Panc1 (cell line): Measurements from ENCODE around the gene VAT1L. TPM values are rescaled to one million over a fixed set of nuclear protein-coding genes. Genes with fewer than 3 reads are reported as not detected.

Source experiments
- ATAC-seq: fragments of 200-7000 bp; cut with Tn5 transposase; 2 replicates; pipeline ENCODE4 v1.9.1; 2020; ENCODE audit warnings: mild to moderate bottlenecking, moderate library complexity
- BruUV-seq: library from RNA; stranded (reverse); fragments of 400-500 nt; replicated peaks from 2 replicates; lab custom pipeline; 2021; lab: Mats Ljungman, UMichigan
- CTCF ChIA-PET: fragments of 300-600 bp; sonication (Branson Sonifier 250); formaldehyde crosslinking; loops from one replicate; lab custom pipeline; 2022; ENCODE audit warnings: antibody characterized with exemption; lab: Charles Lee
- POLR2A ChIA-PET: fragments of 300-600 bp; sonication (Branson Sonifier 250); formaldehyde crosslinking; loops from one replicate; lab custom pipeline; 2022; ENCODE audit warnings: antibody characterized with exemption; lab: Charles Lee
- DNase-seq: peaks from one replicate; pipeline ENCODE4 v3.0.0-alpha.2; 2010; ENCODE audit warnings: low read depth, low spot score
- H3K27ac ChIP-seq: 2 replicates; pipeline ENCODE4 v1.5.1; 2011; ENCODE audit warnings: mild to moderate bottlenecking, low read length, inconsistent platforms
- H3K27me3 ChIP-seq: fragments of 200-500 bp; sonication (Bioruptor generic); 2 replicates; pipeline ENCODE4 v1.6.0; 2014; ENCODE audit warnings: low read length, inconsistent platforms; ENCODE audit not compliant: control insufficient read depth, insufficient read depth
- H3K36me3 ChIP-seq: fragments of 200-500 bp; sonication (Bioruptor generic); 2 replicates; pipeline ENCODE4 v1.5.1; 2014; ENCODE audit warnings: inconsistent platforms, mild to moderate bottlenecking, low read length, moderate library complexity; ENCODE audit not compliant: control insufficient read depth, insufficient read depth
- H3K4me1 ChIP-seq: 2 replicates; pipeline ENCODE4 v1.5.1; 2011; ENCODE audit warnings: inconsistent platforms, mild to moderate bottlenecking, low read length, moderate library complexity; ENCODE audit not compliant: control insufficient read depth, insufficient read depth
- H3K4me3 ChIP-seq, 2 experiments: 2 replicates each; pipeline ENCODE4 v1.5.1; 2011 to 2012; ENCODE audit warnings: low read depth in 2 of 2, low read length in 2 of 2, mild to moderate bottlenecking in 2 of 2, inconsistent platforms in 1 of 2, moderate library complexity in 1 of 2
- H3K9me3 ChIP-seq: fragments of 200-500 bp; sonication (Bioruptor generic); 2 replicates; pipeline ENCODE4 v1.5.1; 2014; ENCODE audit warnings: low read depth, mild to moderate bottlenecking, inconsistent platforms, low read length, moderate library complexity; ENCODE audit not compliant: control insufficient read depth, insufficient read depth
- CTCF ChIP-seq: fragments of 450-650 bp; IDR thresholded peaks from 2 replicates; pipeline ENCODE4 v1.5.1; 2017; ENCODE audit warnings: mild to moderate bottlenecking
- POLR2AphosphoS5 ChIP-seq: IDR thresholded peaks from 2 replicates; pipeline ENCODE4 v1.6.1; 2012; ENCODE audit warnings: mild to moderate bottlenecking, low read depth, low read length, moderate library complexity
- SIN3A ChIP-seq: IDR thresholded peaks from 2 replicates; pipeline ENCODE4 v1.6.1; 2012; ENCODE audit warnings: low read depth, mild to moderate bottlenecking, low read length, moderate library complexity, borderline replicate concordance; ENCODE audit not compliant: insufficient read depth
- TCF7L2 ChIP-seq: IDR thresholded peaks from 2 replicates; pipeline ENCODE4 v1.6.1; 2011; ENCODE audit warnings: mild to moderate bottlenecking, low read depth, low read length, inconsistent platforms
- in situ Hi-C: cut with HindIII; loops from 2 replicates; pipeline ENCODE4 v1.10.0; 2016; ENCODE audit warnings: low sequenced_read_pairs, low pct_unique_long_range_greater_than_20kb
- intact Hi-C: fragments of 100-400 bp; cut with micrococcal nuclease; formaldehyde crosslinking; loops from one replicate; pipeline ENCODE4 v1.10.0; 2022; ENCODE audit not compliant: unreplicated experiment
- total RNA-seq: library from RNA; stranded (reverse); gene quantifications from one replicate; pipeline ENCODE4 v1.2.1, GENCODE V29; 2021; ENCODE audit not compliant: unreplicated experiment
- TF ChIP-seq, protein P1 (sequence below), 2 experiments: IDR thresholded peaks; 2 replicates each; pipeline ENCODE4 v1.6.1; 2011 to 2012; ENCODE audit warnings: low read depth in 2 of 2, control low read depth in 1 of 2, low read length in 1 of 2, mild to moderate bottlenecking in 1 of 2, moderate library complexity in 1 of 2; ENCODE audit not compliant: insufficient read depth in 1 of 2

VAT1L gene
- total RNA-seq, 1 experiment from 2014 or later = not detected

DNA sequence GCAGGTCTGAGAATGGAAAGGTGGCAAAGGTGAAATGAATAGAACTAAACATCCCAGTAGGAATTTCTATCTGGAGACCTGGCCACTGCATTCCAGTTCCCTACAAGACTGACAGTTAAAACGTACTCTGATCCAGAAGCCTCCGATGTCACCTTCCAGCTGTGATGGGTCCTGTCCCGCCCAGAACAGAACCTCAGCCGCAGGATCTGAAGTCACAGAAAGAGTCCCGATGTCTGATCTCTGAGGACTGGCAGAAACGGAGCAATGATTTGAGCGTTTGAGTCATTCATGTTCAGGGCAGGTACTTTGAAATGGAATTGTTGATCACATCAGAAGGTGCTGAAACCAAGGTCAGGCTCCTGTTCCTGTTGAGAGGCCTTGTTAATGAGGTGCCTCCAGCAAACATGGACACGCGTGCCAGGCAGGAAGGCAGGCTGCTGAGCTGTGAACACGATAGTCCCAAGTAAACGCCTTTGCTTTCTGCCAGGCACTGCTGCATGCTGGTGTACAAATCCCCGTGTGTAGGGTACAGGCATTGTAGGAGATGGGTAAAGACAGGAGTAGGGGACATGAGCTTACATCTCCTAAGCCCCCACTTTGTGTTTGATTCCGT lies 61.4 kb downstream of the VAT1L start:
- BruUV-seq = no TSS peak
- ChIA-PET CTCF (no interaction called here), POLR2A (no interaction called here)
- in situ Hi-C loops = no loop called here
- ATAC-seq = no peak
- Histone ChIP-seq H3K4me1 (no peaks in the 10 kb centered on the region), H3K9me3 (no peaks in the 10 kb centered on the region), H3K36me3 (no peaks in the 10 kb centered on the region), H3K4me3 (no peak overlapping the region), H3K27me3 (peaks cover 5% of the 10 kb centered on the region), H3K27ac (no peak overlapping the region)
- no peak for DNase-seq
- intact Hi-C loops = no loop called here
- TF ChIP-seq CTCF (no peak), POLR2AphosphoS5 (no peak), TCF7L2 (no peak), SIN3A (no peak)
- TF ChIP-seq, protein P1, sequence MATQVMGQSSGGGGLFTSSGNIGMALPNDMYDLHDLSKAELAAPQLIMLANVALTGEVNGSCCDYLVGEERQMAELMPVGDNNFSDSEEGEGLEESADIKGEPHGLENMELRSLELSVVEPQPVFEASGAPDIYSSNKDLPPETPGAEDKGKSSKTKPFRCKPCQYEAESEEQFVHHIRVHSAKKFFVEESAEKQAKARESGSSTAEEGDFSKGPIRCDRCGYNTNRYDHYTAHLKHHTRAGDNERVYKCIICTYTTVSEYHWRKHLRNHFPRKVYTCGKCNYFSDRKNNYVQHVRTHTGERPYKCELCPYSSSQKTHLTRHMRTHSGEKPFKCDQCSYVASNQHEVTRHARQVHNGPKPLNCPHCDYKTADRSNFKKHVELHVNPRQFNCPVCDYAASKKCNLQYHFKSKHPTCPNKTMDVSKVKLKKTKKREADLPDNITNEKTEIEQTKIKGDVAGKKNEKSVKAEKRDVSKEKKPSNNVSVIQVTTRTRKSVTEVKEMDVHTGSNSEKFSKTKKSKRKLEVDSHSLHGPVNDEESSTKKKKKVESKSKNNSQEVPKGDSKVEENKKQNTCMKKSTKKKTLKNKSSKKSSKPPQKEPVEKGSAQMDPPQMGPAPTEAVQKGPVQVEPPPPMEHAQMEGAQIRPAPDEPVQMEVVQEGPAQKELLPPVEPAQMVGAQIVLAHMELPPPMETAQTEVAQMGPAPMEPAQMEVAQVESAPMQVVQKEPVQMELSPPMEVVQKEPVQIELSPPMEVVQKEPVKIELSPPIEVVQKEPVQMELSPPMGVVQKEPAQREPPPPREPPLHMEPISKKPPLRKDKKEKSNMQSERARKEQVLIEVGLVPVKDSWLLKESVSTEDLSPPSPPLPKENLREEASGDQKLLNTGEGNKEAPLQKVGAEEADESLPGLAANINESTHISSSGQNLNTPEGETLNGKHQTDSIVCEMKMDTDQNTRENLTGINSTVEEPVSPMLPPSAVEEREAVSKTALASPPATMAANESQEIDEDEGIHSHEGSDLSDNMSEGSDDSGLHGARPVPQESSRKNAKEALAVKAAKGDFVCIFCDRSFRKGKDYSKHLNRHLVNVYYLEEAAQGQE (IDR thresholded peaks at IDR 0.05; ENCODE audit: insufficient read depth in 1 of 2, low read depth in 2 of 2, low read length in 1 of 2) = no peak

DNA sequence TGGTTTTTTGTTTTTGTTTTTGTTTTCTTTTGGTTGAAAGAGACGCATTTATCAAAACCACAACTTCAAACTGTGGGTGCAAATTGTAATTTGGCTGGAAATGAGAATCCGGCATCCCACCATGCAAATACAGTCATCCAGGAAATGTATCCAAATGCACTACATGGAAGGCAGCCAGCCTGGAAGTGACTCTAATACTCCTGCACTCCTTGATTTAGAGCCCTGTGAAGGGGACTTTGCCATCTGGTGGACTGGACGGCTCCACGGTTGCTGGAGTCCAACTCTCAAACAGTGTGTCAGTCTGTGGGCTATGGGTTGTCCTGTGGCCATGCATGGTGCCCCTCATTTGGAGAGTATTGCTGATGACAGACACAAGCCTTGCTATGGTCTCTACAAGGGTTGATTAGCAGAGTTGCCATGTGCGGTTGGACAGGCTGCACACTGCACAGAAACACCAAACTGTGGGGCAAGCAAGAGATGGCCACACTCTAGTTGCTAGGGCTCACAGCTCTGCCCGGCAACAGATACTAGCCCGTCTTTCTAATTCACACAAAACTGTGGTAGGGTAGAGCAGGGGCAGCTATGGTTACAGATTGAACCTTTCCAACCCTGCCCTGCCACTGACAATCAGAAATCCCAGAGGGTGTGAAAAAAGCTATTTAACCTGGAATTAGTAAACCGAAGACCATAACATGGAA lies 62.4 kb downstream of the VAT1L start:
- in situ Hi-C loops (no loop called here), intact Hi-C loops (no loop called here)
- CTCF ChIA-PET = no interaction called here
- Histone ChIP-seq H3K9me3 (no peaks in the 10 kb centered on the region), H3K27ac (no peak overlapping the region), H3K4me1 (no peaks in the 10 kb centered on the region), H3K4me3 (no peak overlapping the region), H3K36me3 (no peaks in the 10 kb centered on the region), H3K27me3 (peaks cover 6% of the 10 kb centered on the region)
- POLR2A ChIA-PET = no interaction called here
- DNase-seq = no peak
- TF ChIP-seq POLR2AphosphoS5 = no peak
- TF ChIP-seq, protein P1 (IDR thresholded peaks at IDR 0.05; ENCODE audit: insufficient read depth in 1 of 2, low read depth in 2 of 2, low read length in 1 of 2) = no peak
- no peak for TF ChIP-seq CTCF
- no peak for TF ChIP-seq SIN3A
- no peak for TF ChIP-seq TCF7L2
- BruUV-seq = no TSS peak
- ATAC-seq = no peak
